Stimulated activated effector memory CD8-positive, alpha-beta T cell treated with anti-CD3 and anti-CD28 coated beads, Interleukin-12 subunit alpha, Interleukin-12 subunit beta, amount 100 ng/mL, for 72 hours (primary cell): ENCODE data around the gene RBM20.
A peak's percentile ranks its signal among the peaks of the same experiment; 100 is the strongest.

Source experiments
- ATAC-seq: fragments of 150-1000 bp; cut with Tn5 transposase; 2 replicates; pipeline ENCODE4 v1.10.0; 2021
- DNase-seq, 2 donors: peaks; one replicate each; pipeline ENCODE4 v3.0.0; 2021 to 2022; ENCODE audit warnings: low spot score in 2 of 2
- H3K27ac Mint-ChIP-seq: one replicate; pipeline ENCODE4 v1.8.0; 2022; ENCODE audit warnings: mild to moderate bottlenecking, mixed read lengths
- H3K36me3 Mint-ChIP-seq: one replicate; pipeline ENCODE4 v1.8.0; 2022; ENCODE audit warnings: mild to moderate bottlenecking, mixed read lengths
- H3K4me1 Mint-ChIP-seq: one replicate; pipeline ENCODE4 v1.8.0; 2022; ENCODE audit warnings: mixed read lengths
- H3K4me3 Mint-ChIP-seq: one replicate; pipeline ENCODE4 v1.8.0; 2022; ENCODE audit warnings: mild to moderate bottlenecking, mixed read lengths
- H3K9me3 Mint-ChIP-seq: one replicate; pipeline ENCODE4 v1.8.0; 2022; ENCODE audit warnings: mixed read lengths

RBM20 gene

GRCh38 chr10:110857265-110858171 lies 213.4 kb downstream of the RBM20 start:
- Mint-ChIP-seq H3K27ac (peak overlapping the region; percentile 80), H3K9me3 (no peaks in the 10 kb centered on the region), H3K4me3 (peak overlapping the region; percentile 50), H3K36me3 (no peaks in the 10 kb centered on the region), H3K4me1 (peaks cover 64% of the 10 kb centered on the region)
- ATAC-seq = peak; percentile 73
- peak in 1 of 2 donors; percentile 49 for DNase-seq

- Mint-ChIP-seq H3K9me3 (no peaks in the 10 kb centered on the region), H3K27ac (peak overlapping the region; percentile 80), H3K36me3 (no peaks in the 10 kb centered on the region), H3K4me3 (peak overlapping the region; percentile 50), H3K4me1 (peaks cover 64% of the 10 kb centered on the region)
- ATAC-seq (no peak), DNase-seq (peak in 1 of 2 donors; percentile 43)
Measured at GRCh38 chr10:110858297-110858934, 214.3 kb downstream of the RBM20 start.

GRCh38 chr10:110859206-110859972 lies 215.3 kb downstream of the RBM20 start:
- H3K4me3 Mint-ChIP-seq = no peak overlapping the region
- peak in 1 of 2 donors; percentile 47 for DNase-seq
- peaks cover 64% of the 10 kb centered on the region for H3K4me1 Mint-ChIP-seq
- no peak for ATAC-seq
- no peaks in the 10 kb centered on the region for H3K9me3 Mint-ChIP-seq
- peak overlapping the region; percentile 98 for H3K27ac Mint-ChIP-seq
- no peaks in the 10 kb centered on the region for H3K36me3 Mint-ChIP-seq

- peaks cover 69% of the 10 kb centered on the region for H3K4me1 Mint-ChIP-seq
- peak overlapping the region; percentile 98 for H3K27ac Mint-ChIP-seq
- no peaks in the 10 kb centered on the region for H3K36me3 Mint-ChIP-seq
- peak in 1 of 2 donors; percentile 37 for DNase-seq
- no peak for ATAC-seq
- no peaks in the 10 kb centered on the region for H3K9me3 Mint-ChIP-seq
- peak overlapping the region; percentile 62 for H3K4me3 Mint-ChIP-seq
Measured at GRCh38 chr10:110859973-110860376, 215.8 kb downstream of the RBM20 start.

- Mint-ChIP-seq H3K4me1 (peaks cover 77% of the 10 kb centered on the region), H3K36me3 (no peaks in the 10 kb centered on the region), H3K27ac (peak overlapping the region; percentile 98), H3K4me3 (peak overlapping the region; percentile 62), H3K9me3 (no peaks in the 10 kb centered on the region)
- DNase-seq = peak in 1 of 2 donors; percentile 71
- peak; percentile 62 for ATAC-seq
Measured at GRCh38 chr10:110860576-110861241, 216.6 kb downstream of the RBM20 start.

- no peak for ATAC-seq
- Mint-ChIP-seq H3K27ac (peak overlapping the region; percentile 98), H3K9me3 (no peaks in the 10 kb centered on the region), H3K36me3 (no peaks in the 10 kb centered on the region), H3K4me3 (peak overlapping the region; percentile 62), H3K4me1 (peaks cover 84% of the 10 kb centered on the region)
- DNase-seq = no peak
Measured at GRCh38 chr10:110861476-110861875, 217.3 kb downstream of the RBM20 start.

- peaks cover 90% of the 10 kb centered on the region for H3K4me1 Mint-ChIP-seq
- peak in 1 of 2 donors; percentile 39 for DNase-seq
- no peak for ATAC-seq
- H3K27ac Mint-ChIP-seq = peak overlapping the region; percentile 68
- H3K4me3 Mint-ChIP-seq = no peak overlapping the region
- no peaks in the 10 kb centered on the region for H3K36me3 Mint-ChIP-seq
- H3K9me3 Mint-ChIP-seq = no peaks in the 10 kb centered on the region
Measured at GRCh38 chr10:110861930-110862649, 218.0 kb downstream of the RBM20 start.

- Mint-ChIP-seq H3K36me3 (no peaks in the 10 kb centered on the region), H3K27ac (peak overlapping the region; percentile 98), H3K4me3 (no peak overlapping the region), H3K4me1 (peaks cover 90% of the 10 kb centered on the region), H3K9me3 (no peaks in the 10 kb centered on the region)
- no peak for DNase-seq
- no peak for ATAC-seq
Measured at GRCh38 chr10:110862961-110863360, 218.8 kb downstream of the RBM20 start.

- no peaks in the 10 kb centered on the region for H3K36me3 Mint-ChIP-seq
- H3K9me3 Mint-ChIP-seq = no peaks in the 10 kb centered on the region
- no peak overlapping the region for H3K4me3 Mint-ChIP-seq
- ATAC-seq (no peak), DNase-seq (no peak)
- H3K27ac Mint-ChIP-seq = peak overlapping the region; percentile 98
- peaks cover 90% of the 10 kb centered on the region for H3K4me1 Mint-ChIP-seq
Measured at GRCh38 chr10:110863361-110863760, 219.2 kb downstream of the RBM20 start.

- no peaks in the 10 kb centered on the region for H3K9me3 Mint-ChIP-seq
- H3K36me3 Mint-ChIP-seq = no peaks in the 10 kb centered on the region
- ATAC-seq (no peak), DNase-seq (peak in 1 of 2 donors; percentile 51)
- H3K4me1 Mint-ChIP-seq = peaks cover 93% of the 10 kb centered on the region
- peak overlapping the region; percentile 98 for H3K27ac Mint-ChIP-seq
- H3K4me3 Mint-ChIP-seq = peak overlapping the region; percentile 74
Measured at GRCh38 chr10:110863956-110864355, 219.8 kb downstream of the RBM20 start.

GRCh38 chr10:110864662-110865140 lies 220.6 kb downstream of the RBM20 start:
- H3K36me3 Mint-ChIP-seq = no peaks in the 10 kb centered on the region
- DNase-seq = peak in 1 of 2 donors; percentile 65
- peaks cover 94% of the 10 kb centered on the region for H3K4me1 Mint-ChIP-seq
- H3K4me3 Mint-ChIP-seq = peak overlapping the region; percentile 74
- ATAC-seq = peak; percentile 88
- H3K9me3 Mint-ChIP-seq = no peaks in the 10 kb centered on the region
- peak overlapping the region; percentile 98 for H3K27ac Mint-ChIP-seq

- DNase-seq = peak in 1 of 2 donors; percentile 51
- H3K27ac Mint-ChIP-seq = peak overlapping the region; percentile 98
- peaks cover 2% of the 10 kb centered on the region for H3K36me3 Mint-ChIP-seq
- ATAC-seq = no peak
- H3K4me3 Mint-ChIP-seq = peak overlapping the region; percentile 74
- no peaks in the 10 kb centered on the region for H3K9me3 Mint-ChIP-seq
- H3K4me1 Mint-ChIP-seq = peaks cover 94% of the 10 kb centered on the region
Measured at GRCh38 chr10:110865186-110865808, 221.2 kb downstream of the RBM20 start.

GRCh38 chr10:110865809-110866482 lies 221.8 kb downstream of the RBM20 start:
- no peaks in the 10 kb centered on the region for H3K9me3 Mint-ChIP-seq
- peak overlapping the region; percentile 74 for H3K4me3 Mint-ChIP-seq
- H3K36me3 Mint-ChIP-seq = peaks cover 8% of the 10 kb centered on the region
- DNase-seq (peak in 1 of 2 donors; percentile 49), ATAC-seq (no peak)
- peaks cover 94% of the 10 kb centered on the region for H3K4me1 Mint-ChIP-seq
- peak overlapping the region; percentile 98 for H3K27ac Mint-ChIP-seq
